DND-41 (cell line): Measurements from ENCODE around the gene PBRM1.

Source experiments
- EZH2 ChIP-seq: IDR thresholded peaks from 3 replicates; pipeline ENCODE4 v1.6.1; 2012; ENCODE audit warnings: borderline replicate concordance, low read depth, mild to moderate bottlenecking, moderate library complexity, low read length, inconsistent platforms; ENCODE audit not compliant: severe bottlenecking
- TF ChIP-seq, protein P1 (sequence below): IDR thresholded peaks from 2 replicates; pipeline ENCODE4 v1.5.1; 2012; ENCODE audit warnings: borderline replicate concordance, low read length, moderate library complexity, mild to moderate bottlenecking; ENCODE audit not compliant: poor library complexity, severe bottlenecking; ENCODE audit errors: extremely low read depth

DNA sequence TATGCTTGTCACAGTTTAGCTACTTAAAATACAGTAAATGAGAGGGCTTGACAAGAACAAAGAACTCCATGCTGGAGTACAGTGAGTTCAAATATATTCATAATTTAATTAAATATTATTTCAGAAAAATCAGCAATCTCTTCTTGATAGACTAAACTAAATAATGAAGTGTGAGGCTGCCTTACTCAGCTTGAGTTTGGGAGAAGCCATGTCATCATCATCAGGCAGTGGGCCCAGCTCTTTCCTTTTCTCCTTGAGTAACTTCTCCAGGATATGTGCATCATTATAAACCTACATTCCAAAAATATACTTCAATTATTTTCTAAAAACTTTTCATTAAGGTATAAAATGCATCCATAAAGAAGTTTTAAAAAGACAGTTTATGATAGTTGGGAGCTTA, 70.5 kb downstream of the PBRM1 start:
- TF ChIP-seq, protein P1, sequence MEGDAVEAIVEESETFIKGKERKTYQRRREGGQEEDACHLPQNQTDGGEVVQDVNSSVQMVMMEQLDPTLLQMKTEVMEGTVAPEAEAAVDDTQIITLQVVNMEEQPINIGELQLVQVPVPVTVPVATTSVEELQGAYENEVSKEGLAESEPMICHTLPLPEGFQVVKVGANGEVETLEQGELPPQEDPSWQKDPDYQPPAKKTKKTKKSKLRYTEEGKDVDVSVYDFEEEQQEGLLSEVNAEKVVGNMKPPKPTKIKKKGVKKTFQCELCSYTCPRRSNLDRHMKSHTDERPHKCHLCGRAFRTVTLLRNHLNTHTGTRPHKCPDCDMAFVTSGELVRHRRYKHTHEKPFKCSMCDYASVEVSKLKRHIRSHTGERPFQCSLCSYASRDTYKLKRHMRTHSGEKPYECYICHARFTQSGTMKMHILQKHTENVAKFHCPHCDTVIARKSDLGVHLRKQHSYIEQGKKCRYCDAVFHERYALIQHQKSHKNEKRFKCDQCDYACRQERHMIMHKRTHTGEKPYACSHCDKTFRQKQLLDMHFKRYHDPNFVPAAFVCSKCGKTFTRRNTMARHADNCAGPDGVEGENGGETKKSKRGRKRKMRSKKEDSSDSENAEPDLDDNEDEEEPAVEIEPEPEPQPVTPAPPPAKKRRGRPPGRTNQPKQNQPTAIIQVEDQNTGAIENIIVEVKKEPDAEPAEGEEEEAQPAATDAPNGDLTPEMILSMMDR = no peak
- TF ChIP-seq EZH2 = no peak
